Neural progenitor cell (in vitro differentiated cells): ENCODE data around the gene POLR3B. TPM values are rescaled to one million over a fixed set of nuclear protein-coding genes. Genes with fewer than 3 reads are reported as not detected.

Experiments
- DNase-seq: peaks from one replicate; pipeline ENCODE4 v3.0.0-alpha.2; 2016; ENCODE audit warnings: low spot score
- H2AFZ ChIP-seq: fragments of 200-600 bp; sonication (generic); replicated peaks from 2 replicates; pipeline ENCODE4 v1.6.1; 2016; ENCODE audit warnings: antibody characterized with exemption
- H3F3A ChIP-seq: fragments of 200-600 bp; sonication (generic); 2 replicates; pipeline ENCODE4 v1.6.1; 2016; ENCODE audit warnings: antibody characterized with exemption, low read depth
- H3K27ac ChIP-seq: fragments of 200-600 bp; sonication (generic); 2 replicates; pipeline ENCODE4 v1.5.1; 2016; ENCODE audit warnings: mild to moderate bottlenecking
- H3K27me3 ChIP-seq: fragments of 200-600 bp; sonication (generic); 2 replicates; pipeline ENCODE4 v1.6.1; 2016; ENCODE audit warnings: mild to moderate bottlenecking, moderate library complexity
- H3K36me3 ChIP-seq: fragments of 200-600 bp; sonication (generic); 2 replicates; pipeline ENCODE4 v1.5.1; 2016
- H3K4me1 ChIP-seq: fragments of 200-600 bp; sonication (generic); 2 replicates; pipeline ENCODE4 v1.6.1; 2016; ENCODE audit warnings: mixed run types
- H3K4me2 ChIP-seq: fragments of 200-600 bp; sonication (generic); 2 replicates; pipeline ENCODE4 v1.6.1; 2016
- H3K4me3 ChIP-seq: fragments of 200-600 bp; sonication (generic); 2 replicates; pipeline ENCODE4 v1.5.1; 2016
- H3K79me2 ChIP-seq: fragments of 200-600 bp; sonication (generic); 2 replicates; pipeline ENCODE4 v1.6.1; 2016; ENCODE audit warnings: low read depth
- H3K9ac ChIP-seq: fragments of 200-600 bp; sonication (generic); 2 replicates; pipeline ENCODE4 v1.6.1; 2016
- H3K9me3 ChIP-seq: fragments of 200-600 bp; sonication (generic); 2 replicates; pipeline ENCODE4 v1.5.1; 2016; ENCODE audit warnings: low read depth
- H4K20me1 ChIP-seq: fragments of 200-600 bp; sonication (generic); 2 replicates; pipeline ENCODE4 v1.6.1; 2016; ENCODE audit warnings: low read depth
- H3K27ac Mint-ChIP-seq: 3 replicates; pipeline ENCODE4 v1.8.0; 2021; ENCODE audit warnings: mixed read lengths
- H3K27me3 Mint-ChIP-seq: 2 replicates; pipeline ENCODE4 v1.8.0; 2022; ENCODE audit warnings: low read depth, mild to moderate bottlenecking, inconsistent platforms, moderate library complexity, mixed read lengths; ENCODE audit not compliant: insufficient read depth
- H3K36me3 Mint-ChIP-seq: 3 replicates; pipeline ENCODE4 v1.8.0; 2021; ENCODE audit warnings: mixed read lengths
- H3K4me1 Mint-ChIP-seq: 3 replicates; pipeline ENCODE4 v1.8.0; 2021; ENCODE audit warnings: mixed read lengths
- H3K4me3 Mint-ChIP-seq: 3 replicates; pipeline ENCODE4 v1.8.0; 2021; ENCODE audit warnings: mild to moderate bottlenecking, moderate library complexity, mixed read lengths
- H3K9me3 Mint-ChIP-seq: 3 replicates; pipeline ENCODE4 v1.8.0; 2020; ENCODE audit warnings: mixed read lengths
- CTCF ChIP-seq: fragments of 200-600 bp; sonication (generic); IDR thresholded peaks from 2 replicates; pipeline ENCODE4 v1.5.1; 2017; ENCODE audit warnings: antibody characterized with exemption, mild to moderate bottlenecking
- EZH2 ChIP-seq: fragments of 200-600 bp; sonication (generic); IDR thresholded peaks from 2 replicates; pipeline ENCODE4 v1.6.1; 2017; ENCODE audit warnings: antibody characterized with exemption, mild to moderate bottlenecking, moderate library complexity
- EZH2phosphoT487 ChIP-seq: fragments of 200-600 bp; sonication (generic); IDR thresholded peaks from 2 replicates; pipeline ENCODE4 v1.6.1; 2017; ENCODE audit warnings: antibody characterized with exemption
- total RNA-seq: library from RNA; depleted of rRNA; stranded (reverse); fragments of >200 nt; gene quantifications from 2 replicates; pipeline ENCODE4 v1.2.3, GENCODE V29; 2015; ENCODE audit warnings: low replicate concordance

Gene POLR3B
- total RNA-seq, 1 donor from 2014 or later, result 8.8 TPM

- Histone ChIP-seq H3K36me3 (no peaks in the 10 kb centered on the region), H3K9me3 (no peaks in the 10 kb centered on the region), H3K4me1 (no peaks in the 10 kb centered on the region), H3F3A (no peaks in the 10 kb centered on the region), H3K79me2 (no peaks in the 10 kb centered on the region), H3K4me2 (no peak overlapping the region), H3K4me3 (no peak overlapping the region), H3K27me3 (no peaks in the 10 kb centered on the region), H4K20me1 (no peaks in the 10 kb centered on the region), H2AFZ (no peak overlapping the region), H3K27ac (no peak overlapping the region), H3K9ac (no peak overlapping the region)
- no peaks in the 10 kb centered on the region for H3K4me1 Mint-ChIP-seq
- peaks cover 3% of the 10 kb centered on the region for H3K27me3 Mint-ChIP-seq
- TF ChIP-seq EZH2, result no peak
- no peak for TF ChIP-seq EZH2phosphoT487
- TF ChIP-seq CTCF, result no peak
- peak overlapping the region; percentile 12 for H3K27ac Mint-ChIP-seq
- no peak overlapping the region for H3K4me3 Mint-ChIP-seq
- no peak for DNase-seq
- peaks cover 34% of the 10 kb centered on the region for H3K36me3 Mint-ChIP-seq
- no peaks in the 10 kb centered on the region for H3K9me3 Mint-ChIP-seq
Observed at GRCh38 chr12:106409878-106410277, 52.3 kb downstream of the POLR3B start.

GRCh38 chr12:106412563-106412962 is 55.0 kb downstream of the POLR3B start:
- H4K20me1 ChIP-seq, result no peaks in the 10 kb centered on the region
- Mint-ChIP-seq H3K4me3 (no peak overlapping the region), H3K27ac (no peak overlapping the region), H3K9me3 (no peaks in the 10 kb centered on the region), H3K27me3 (no peaks in the 10 kb centered on the region), H3K4me1 (peaks cover 9% of the 10 kb centered on the region), H3K36me3 (peaks cover 34% of the 10 kb centered on the region)
- H2AFZ ChIP-seq, result no peak overlapping the region
- H3K4me1 ChIP-seq, result peaks cover 17% of the 10 kb centered on the region
- no peaks in the 10 kb centered on the region for H3F3A ChIP-seq
- no peaks in the 10 kb centered on the region for H3K27me3 ChIP-seq
- TF ChIP-seq CTCF (no peak), EZH2 (no peak), EZH2phosphoT487 (no peak)
- no peak overlapping the region for H3K4me3 ChIP-seq
- no peak overlapping the region for H3K27ac ChIP-seq
- no peak overlapping the region for H3K9ac ChIP-seq
- no peaks in the 10 kb centered on the region for H3K36me3 ChIP-seq
- DNase-seq, result no peak
- H3K9me3 ChIP-seq, result no peaks in the 10 kb centered on the region
- no peaks in the 10 kb centered on the region for H3K79me2 ChIP-seq
- H3K4me2 ChIP-seq, result no peak overlapping the region

- Histone ChIP-seq H3K27me3 (no peaks in the 10 kb centered on the region), H3K79me2 (no peaks in the 10 kb centered on the region)
- peaks cover 31% of the 10 kb centered on the region for H3K36me3 Mint-ChIP-seq
Observed at GRCh38 chr12:106415134-106415533, 57.6 kb downstream of the POLR3B start.

More at GRCh38 chr12:106415134-106415533, 57.6 kb downstream of the POLR3B start:
- Histone ChIP-seq H2AFZ (no peak overlapping the region), H3K4me1 (peaks cover 37% of the 10 kb centered on the region), H4K20me1 (no peaks in the 10 kb centered on the region), H3K9ac (no peak overlapping the region), H3K9me3 (no peaks in the 10 kb centered on the region), H3F3A (peaks cover 8% of the 10 kb centered on the region), H3K4me3 (no peak overlapping the region), H3K36me3 (no peaks in the 10 kb centered on the region), H3K4me2 (no peak overlapping the region), H3K27ac (no peak overlapping the region)
- Mint-ChIP-seq H3K4me1 (peaks cover 22% of the 10 kb centered on the region), H3K27me3 (no peaks in the 10 kb centered on the region), H3K4me3 (no peak overlapping the region), H3K9me3 (no peaks in the 10 kb centered on the region), H3K27ac (no peak overlapping the region)
- TF ChIP-seq EZH2phosphoT487 (no peak), EZH2 (no peak), CTCF (no peak)
- DNase-seq, result no peak
